ENCODE data around the gene CCSER2. TPM values are rescaled to one million over a fixed set of nuclear protein-coding genes. Genes with fewer than 3 reads are reported as not detected.
A peak's percentile ranks its signal among the peaks of the same experiment; 100 is the strongest.

The CCSER2 gene
- total RNA-seq, 1 experiment from 2014 or later, result 23.1 TPM

DNA sequence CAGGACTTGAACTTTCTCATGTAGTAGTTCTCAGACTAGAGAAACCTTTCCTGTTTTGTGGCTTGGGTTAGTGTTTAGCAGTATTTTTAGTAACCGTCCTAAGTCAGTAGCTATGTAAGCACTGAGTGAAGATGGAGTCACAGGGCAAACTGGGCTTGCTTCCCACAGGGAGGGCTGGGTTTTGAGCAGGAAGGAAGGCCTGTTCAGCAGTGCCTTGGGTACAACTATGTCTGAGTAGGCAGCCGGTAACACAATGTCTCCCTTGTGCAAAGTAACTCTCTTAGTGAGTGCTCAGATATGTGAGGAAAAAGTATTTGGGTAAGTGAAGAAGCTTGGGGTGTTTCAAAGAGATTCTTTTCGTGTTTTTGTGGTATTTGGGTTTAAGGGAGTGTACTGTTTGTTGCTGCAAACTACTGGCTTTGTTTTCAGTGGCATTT lies 96.4 kb downstream of the CCSER2 start:
- POLR2A ChIA-PET, result no interaction called here
- Histone ChIP-seq H3K4me3 (ENCODE audit: low read depth, low read length) (no peak overlapping the region), H3K9me3 (peaks cover 8% of the 10 kb centered on the region), H3K27me3 (replicated peaks; ENCODE audit: control insufficient read depth, insufficient read depth, low read length) (no peaks in the 10 kb centered on the region), H3K4me1 (no peaks in the 10 kb centered on the region), H3K36me3 (ENCODE audit: control insufficient read depth, insufficient read depth, low read length) (no peaks in the 10 kb centered on the region)
- Mint-ChIP-seq H3K36me3 (ENCODE audit: insufficient read depth, unreplicated experiment) (peaks cover 8% of the 10 kb centered on the region), H3K4me3 (ENCODE audit: unreplicated experiment) (peak overlapping the region; percentile 4), H3K27ac (ENCODE audit: unreplicated experiment) (peak overlapping the region; percentile 5), H3K9me3 (ENCODE audit: unreplicated experiment) (no peaks in the 10 kb centered on the region), H3K4me1 (ENCODE audit: low read depth, unreplicated experiment) (peaks cover 7% of the 10 kb centered on the region), H3K27me3 (ENCODE audit: insufficient read depth, unreplicated experiment) (no peaks in the 10 kb centered on the region)
- DNase-seq, result peak in 1 of 2 experiments; percentile 9
- TF ChIP-seq, protein P1, sequence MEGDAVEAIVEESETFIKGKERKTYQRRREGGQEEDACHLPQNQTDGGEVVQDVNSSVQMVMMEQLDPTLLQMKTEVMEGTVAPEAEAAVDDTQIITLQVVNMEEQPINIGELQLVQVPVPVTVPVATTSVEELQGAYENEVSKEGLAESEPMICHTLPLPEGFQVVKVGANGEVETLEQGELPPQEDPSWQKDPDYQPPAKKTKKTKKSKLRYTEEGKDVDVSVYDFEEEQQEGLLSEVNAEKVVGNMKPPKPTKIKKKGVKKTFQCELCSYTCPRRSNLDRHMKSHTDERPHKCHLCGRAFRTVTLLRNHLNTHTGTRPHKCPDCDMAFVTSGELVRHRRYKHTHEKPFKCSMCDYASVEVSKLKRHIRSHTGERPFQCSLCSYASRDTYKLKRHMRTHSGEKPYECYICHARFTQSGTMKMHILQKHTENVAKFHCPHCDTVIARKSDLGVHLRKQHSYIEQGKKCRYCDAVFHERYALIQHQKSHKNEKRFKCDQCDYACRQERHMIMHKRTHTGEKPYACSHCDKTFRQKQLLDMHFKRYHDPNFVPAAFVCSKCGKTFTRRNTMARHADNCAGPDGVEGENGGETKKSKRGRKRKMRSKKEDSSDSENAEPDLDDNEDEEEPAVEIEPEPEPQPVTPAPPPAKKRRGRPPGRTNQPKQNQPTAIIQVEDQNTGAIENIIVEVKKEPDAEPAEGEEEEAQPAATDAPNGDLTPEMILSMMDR (IDR thresholded peaks at IDR 0.05; ENCODE audit: insufficient read depth in 1 of 2, low read depth in 1 of 2, low read length in 1 of 2, severe bottlenecking in 1 of 2, unreplicated experiment in 1 of 2), result no peak
- intact Hi-C loops (cut with micrococcal nuclease; ENCODE audit: unreplicated experiment), result loop anchor here (5.0 kb wide), 1 partner anchor 62 kb away; no protein-coding TSS in a partner anchor
- CTCF ChIA-PET, result interaction anchor here (0.6 to 1.0 kb wide), 2 partner anchors 77 to 112 kb away, joined by 3 to 5 read pairs; no protein-coding TSS in a partner anchor
- no TSS peak for BruUV-seq (replicated peaks)

DNA sequence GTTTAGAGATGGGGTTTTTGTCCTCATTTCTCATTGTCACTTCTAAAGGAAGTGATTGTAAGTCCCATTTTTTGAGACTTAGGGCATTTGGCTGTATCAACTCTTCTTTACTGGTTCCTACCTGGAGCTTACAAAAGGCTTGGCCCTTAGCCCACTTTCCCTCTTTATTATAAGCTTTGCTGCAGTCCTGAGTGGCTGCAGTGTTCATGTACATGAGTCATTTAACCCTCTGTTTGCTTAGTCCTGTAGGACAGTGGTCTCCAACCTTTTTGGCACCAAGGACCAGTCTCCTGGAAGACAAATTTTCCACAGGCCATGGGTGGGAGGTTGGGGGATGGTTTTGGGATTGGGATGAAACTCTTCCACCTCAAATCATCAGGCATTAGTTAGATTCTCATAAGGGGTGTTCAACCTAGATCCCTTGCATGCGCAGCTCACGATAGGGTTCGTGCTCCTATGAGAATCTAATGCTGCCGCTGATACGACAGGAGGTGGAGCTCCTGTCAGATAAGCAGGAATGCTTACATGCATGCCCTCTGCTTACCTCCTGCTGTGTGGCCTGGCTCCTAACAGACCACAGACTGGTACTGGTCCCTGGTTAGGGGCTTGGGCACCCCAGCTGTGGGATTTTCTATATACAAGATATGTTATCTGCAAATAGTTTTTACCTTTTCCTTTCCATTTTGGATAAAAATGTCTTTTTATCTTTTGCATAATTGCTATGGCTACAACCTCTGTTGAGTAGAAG lies 99.7 kb downstream of the CCSER2 start:
- Histone ChIP-seq H3K9me3 (no peaks in the 10 kb centered on the region), H3K27me3 (replicated peaks; ENCODE audit: control insufficient read depth, insufficient read depth, low read length) (no peaks in the 10 kb centered on the region), H3K4me3 (ENCODE audit: low read depth, low read length) (no peak overlapping the region), H3K4me1 (no peaks in the 10 kb centered on the region), H3K36me3 (ENCODE audit: control insufficient read depth, insufficient read depth, low read length) (no peaks in the 10 kb centered on the region)
- BruUV-seq (replicated peaks), result no TSS peak
- no peak overlapping the region for H3K27ac Mint-ChIP-seq (ENCODE audit: unreplicated experiment)
- CTCF ChIA-PET, result interaction anchor here (0.6 kb wide), 1 partner anchor 109 kb away, joined by 5 read pairs; no protein-coding TSS in a partner anchor
- POLR2A ChIA-PET, result no interaction called here
- no peaks in the 10 kb centered on the region for H3K27me3 Mint-ChIP-seq (ENCODE audit: insufficient read depth, unreplicated experiment)
- TF ChIP-seq, protein P1 (IDR thresholded peaks at IDR 0.05; ENCODE audit: insufficient read depth in 1 of 2, low read depth in 1 of 2, low read length in 1 of 2, severe bottlenecking in 1 of 2, unreplicated experiment in 1 of 2), result no peak
- H3K4me1 Mint-ChIP-seq (ENCODE audit: low read depth, unreplicated experiment), result peaks cover 7% of the 10 kb centered on the region
- H3K4me3 Mint-ChIP-seq (ENCODE audit: unreplicated experiment), result no peak overlapping the region
- peaks cover 6% of the 10 kb centered on the region for H3K36me3 Mint-ChIP-seq (ENCODE audit: insufficient read depth, unreplicated experiment)
- intact Hi-C loops (cut with micrococcal nuclease; ENCODE audit: unreplicated experiment), result no loop called here
- no peaks in the 10 kb centered on the region for H3K9me3 Mint-ChIP-seq (ENCODE audit: unreplicated experiment)
- DNase-seq, result no peak

DNA sequence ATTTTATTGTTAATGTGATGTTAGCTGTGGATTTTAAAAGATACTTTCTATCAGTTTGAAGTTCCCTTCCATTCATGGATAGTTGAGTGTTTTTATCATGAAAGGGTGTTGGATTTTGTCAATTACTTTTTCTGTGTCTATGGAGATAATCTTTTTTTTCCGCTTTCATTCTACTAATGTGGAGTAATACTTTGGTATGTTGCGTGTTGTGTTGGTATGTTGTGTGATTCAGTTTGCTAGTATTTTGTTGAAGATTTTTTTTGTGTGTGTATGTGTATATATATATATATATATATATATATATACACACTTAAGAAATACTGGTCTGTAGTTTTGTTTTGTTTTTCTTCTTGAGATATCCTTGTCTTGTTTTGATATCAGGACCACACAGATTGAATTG lies 100.3 kb downstream of the CCSER2 start:
- H3K4me1 Mint-ChIP-seq (ENCODE audit: low read depth, unreplicated experiment), result peaks cover 7% of the 10 kb centered on the region
- TF ChIP-seq, protein P1 (IDR thresholded peaks at IDR 0.05; ENCODE audit: insufficient read depth in 1 of 2, low read depth in 1 of 2, low read length in 1 of 2, severe bottlenecking in 1 of 2, unreplicated experiment in 1 of 2), result no peak
- DNase-seq, result no peak
- BruUV-seq (replicated peaks), result no TSS peak
- Histone ChIP-seq H3K4me3 (ENCODE audit: low read depth, low read length) (no peak overlapping the region), H3K27me3 (replicated peaks; ENCODE audit: control insufficient read depth, insufficient read depth, low read length) (no peaks in the 10 kb centered on the region), H3K9me3 (no peaks in the 10 kb centered on the region), H3K4me1 (no peaks in the 10 kb centered on the region), H3K36me3 (ENCODE audit: control insufficient read depth, insufficient read depth, low read length) (no peaks in the 10 kb centered on the region)
- intact Hi-C loops (cut with micrococcal nuclease; ENCODE audit: unreplicated experiment), result no loop called here
- peaks cover 6% of the 10 kb centered on the region for H3K36me3 Mint-ChIP-seq (ENCODE audit: insufficient read depth, unreplicated experiment)
- POLR2A ChIA-PET, result no interaction called here
- H3K4me3 Mint-ChIP-seq (ENCODE audit: unreplicated experiment), result no peak overlapping the region
- CTCF ChIA-PET, result no interaction called here
- H3K27ac Mint-ChIP-seq (ENCODE audit: unreplicated experiment), result no peak overlapping the region
- H3K27me3 Mint-ChIP-seq (ENCODE audit: insufficient read depth, unreplicated experiment), result no peaks in the 10 kb centered on the region
- H3K9me3 Mint-ChIP-seq (ENCODE audit: unreplicated experiment), result no peaks in the 10 kb centered on the region
